GM18520 (cell line): ENCODE results near the gene REXO1.

Experiments
- ATAC-seq: cut with Tn5 transposase; IDR thresholded peaks from one replicate; pipeline ENCODE4 v1.9.1; 2021; ENCODE audit not compliant: unreplicated experiment

The REXO1 gene

DNA sequence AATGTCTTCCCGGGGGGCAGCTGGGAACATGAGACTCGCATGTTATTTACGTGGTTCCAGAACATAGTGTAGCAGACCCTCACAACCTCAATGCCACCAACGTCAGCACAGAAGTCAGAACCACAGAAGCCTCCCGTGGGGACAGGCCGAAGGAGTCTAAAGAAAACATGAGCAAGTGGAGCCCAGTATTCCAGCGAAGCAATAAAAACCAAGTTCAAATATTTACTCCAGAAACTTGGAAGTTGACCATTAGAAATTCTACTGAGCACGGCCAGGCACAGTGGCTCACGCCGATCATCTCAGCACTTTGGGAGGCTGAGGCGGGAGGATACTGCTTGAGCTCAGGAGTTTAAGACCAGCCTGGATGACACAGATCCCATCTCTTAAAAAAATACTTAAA lies 18.3 kb downstream of the REXO1 start:
- ATAC-seq: no peak

GRCh38 chr19:1828279-1829238 lies 19.7 kb downstream of the REXO1 start:
- no peak for ATAC-seq

DNA sequence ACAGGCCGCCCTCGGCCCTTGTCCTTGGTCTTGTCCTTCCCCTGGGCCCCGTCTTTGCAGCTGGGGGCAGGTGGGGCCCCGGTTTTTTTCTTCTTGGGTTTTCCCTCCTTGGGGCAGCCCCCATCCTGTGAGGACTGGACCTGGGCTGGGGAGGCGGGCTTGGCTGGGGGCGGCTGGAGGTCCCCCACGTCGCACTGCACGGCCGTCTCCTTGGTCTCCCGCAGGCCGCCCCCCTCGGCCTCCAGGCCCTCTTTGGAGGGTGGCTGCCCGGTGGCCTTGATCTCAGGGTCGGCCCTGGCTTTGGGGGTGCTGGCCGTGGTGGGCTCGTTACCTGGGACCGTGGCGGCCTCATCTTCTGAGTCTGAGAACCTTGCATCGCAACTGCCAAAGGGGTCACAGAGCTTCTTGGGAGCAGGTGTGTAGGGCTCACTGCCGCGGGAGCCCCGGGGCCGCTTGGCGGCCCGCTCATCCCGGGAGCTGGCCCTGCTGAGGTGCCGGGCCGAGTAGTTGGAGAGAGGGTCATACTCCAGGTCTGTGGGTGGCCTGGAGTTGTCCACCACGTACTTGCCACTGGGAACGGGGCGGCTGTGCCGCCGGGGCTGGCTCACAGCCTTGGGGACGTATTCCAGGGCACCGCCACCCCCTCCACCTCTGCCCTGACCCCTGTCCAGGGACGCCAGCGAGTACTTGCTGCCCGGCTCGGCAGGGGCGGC lies 20.6 kb downstream of the REXO1 start:
- no peak for ATAC-seq

DNA sequence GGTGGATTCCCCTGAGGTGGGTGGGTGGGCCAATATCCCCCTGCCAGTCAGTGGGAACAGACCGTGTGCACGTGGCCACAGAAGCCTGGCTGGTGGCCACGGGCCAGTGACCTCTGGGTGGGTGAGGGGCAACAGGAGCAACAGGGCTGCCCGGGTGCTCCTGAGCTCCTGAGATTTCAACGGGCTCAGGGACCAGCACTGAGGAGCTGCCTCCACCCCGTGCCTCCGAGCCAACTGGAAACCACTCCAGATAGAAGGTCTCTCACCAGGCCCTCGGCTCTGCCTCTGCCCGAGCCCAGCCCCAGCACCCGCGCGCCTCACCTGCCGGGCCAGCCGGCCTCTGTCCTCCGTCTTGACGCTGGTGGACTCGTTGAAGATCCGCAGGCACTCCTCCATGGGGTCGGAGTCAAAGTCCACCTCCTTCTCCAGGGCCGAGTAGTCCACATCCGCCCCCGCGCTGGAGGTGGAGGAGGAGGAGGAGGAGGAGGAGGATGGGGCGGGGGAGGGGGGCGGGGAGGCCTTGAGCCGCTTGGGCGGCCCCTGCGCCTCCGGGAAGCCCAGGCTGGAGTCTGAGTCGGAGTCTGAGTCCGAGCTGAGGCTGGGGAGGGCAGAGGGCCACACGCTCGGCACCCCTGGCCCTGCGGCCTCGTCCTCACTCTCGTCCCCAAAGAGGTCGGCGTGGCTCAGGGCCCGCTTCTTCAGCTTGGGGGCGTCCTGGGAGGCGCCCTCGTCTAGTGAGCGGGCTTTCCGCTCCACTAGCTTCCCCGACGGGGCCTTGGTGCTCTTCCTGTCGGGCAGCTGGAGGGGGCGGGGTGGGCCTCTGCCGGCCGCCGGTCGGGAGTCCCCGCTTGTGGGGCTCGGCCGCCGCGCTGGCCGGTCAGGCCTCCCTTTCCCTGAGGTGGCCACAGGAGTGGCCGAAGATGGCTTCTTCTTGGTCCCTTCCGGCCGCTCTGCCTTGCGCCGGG lies 21.4 kb downstream of the REXO1 start:
- no peak for ATAC-seq

DNA sequence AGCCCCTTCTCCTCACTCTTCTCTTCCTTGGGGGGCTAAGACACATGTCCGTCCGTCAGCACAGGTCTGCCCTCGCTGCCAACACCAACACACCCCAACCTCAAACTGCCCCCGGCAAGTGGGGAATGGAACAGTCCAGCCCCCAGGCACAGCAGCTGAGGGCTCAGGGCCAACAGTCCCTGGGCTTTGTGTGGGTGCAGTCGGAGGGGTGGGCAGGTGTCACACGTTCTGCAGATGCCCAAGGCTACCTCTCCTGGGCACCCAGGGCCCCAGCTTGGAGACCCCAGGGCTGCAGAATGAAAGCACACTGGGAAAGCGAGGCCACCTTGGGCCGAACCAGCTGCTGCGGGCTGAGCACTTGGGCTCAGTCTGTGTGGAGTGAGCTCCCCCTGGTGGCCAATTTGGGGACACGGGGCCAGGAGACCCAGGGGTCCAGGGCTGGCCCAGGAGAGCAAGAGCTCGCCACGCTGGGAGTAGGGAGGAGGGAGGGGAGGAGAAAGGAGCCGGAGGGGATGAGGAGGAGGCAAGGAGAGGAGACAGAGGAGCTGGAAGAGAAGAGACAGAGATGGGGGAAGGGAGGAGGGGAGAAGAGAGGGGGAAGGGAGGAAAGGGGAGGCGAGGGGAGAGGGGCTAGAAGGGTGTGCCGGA lies 22.2 kb downstream of the REXO1 start:
- no peak for ATAC-seq

- no peak for ATAC-seq
Measured at GRCh38 chr19:1824252-1824622, 24.0 kb downstream of the REXO1 start.

DNA sequence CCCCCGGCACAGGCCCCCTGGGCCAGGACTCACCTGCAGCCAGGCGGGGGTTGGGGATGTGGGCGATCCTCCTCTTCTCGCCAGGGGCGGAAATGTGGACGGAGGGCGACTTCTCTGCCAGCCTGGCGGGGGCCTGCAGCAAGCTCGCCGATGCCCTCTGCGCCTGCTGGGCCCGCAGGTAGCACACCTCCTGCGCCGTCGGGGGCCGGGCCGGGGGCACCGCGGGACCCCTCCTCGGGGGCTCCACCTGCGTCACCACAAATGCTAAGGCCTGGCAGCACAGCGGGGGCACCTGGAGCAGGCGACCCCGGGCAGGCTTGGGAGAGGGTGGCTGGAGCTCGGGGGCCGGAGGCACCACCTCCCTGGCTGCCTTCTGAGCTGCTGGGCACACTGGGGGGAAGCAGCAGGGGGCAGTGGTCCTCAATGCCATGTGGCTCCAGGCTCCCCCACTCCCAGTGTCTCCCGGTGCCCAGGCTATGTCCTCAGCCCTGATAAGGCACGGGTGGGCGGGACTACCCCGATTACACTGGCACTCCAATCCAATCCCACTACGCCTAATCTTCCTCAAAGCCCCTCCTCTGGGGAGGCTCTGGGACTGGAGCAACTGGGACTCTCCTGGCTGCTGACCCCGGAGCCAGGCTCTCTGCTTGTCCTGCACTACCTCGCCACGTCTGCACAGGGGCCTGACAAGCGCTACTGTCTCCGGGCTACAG lies 24.6 kb downstream of the REXO1 start:
- no peak for ATAC-seq

DNA sequence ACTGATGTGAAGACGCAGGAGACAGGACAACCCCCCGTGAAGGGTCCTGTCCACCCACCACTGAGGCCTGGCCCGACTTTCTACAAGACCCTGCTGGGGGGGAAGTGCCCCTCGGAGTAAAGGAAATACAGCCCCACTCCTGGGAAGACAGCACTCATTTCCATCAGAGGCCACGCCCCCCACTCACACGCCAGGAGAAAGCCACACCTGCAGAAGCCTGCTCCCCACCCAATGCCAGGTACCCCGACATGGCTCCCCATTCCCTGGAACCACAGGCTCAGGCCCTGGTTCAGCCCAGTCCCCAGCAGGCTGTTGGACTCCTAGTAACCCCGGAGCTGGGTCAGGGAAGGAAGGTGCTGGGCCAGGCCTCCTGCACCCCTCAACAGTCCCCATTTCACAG lies 25.3 kb downstream of the REXO1 start:
- ATAC-seq: no peak

GRCh38 chr19:1822210-1822609 lies 26.1 kb downstream of the REXO1 start:
- ATAC-seq: no peak

DNA sequence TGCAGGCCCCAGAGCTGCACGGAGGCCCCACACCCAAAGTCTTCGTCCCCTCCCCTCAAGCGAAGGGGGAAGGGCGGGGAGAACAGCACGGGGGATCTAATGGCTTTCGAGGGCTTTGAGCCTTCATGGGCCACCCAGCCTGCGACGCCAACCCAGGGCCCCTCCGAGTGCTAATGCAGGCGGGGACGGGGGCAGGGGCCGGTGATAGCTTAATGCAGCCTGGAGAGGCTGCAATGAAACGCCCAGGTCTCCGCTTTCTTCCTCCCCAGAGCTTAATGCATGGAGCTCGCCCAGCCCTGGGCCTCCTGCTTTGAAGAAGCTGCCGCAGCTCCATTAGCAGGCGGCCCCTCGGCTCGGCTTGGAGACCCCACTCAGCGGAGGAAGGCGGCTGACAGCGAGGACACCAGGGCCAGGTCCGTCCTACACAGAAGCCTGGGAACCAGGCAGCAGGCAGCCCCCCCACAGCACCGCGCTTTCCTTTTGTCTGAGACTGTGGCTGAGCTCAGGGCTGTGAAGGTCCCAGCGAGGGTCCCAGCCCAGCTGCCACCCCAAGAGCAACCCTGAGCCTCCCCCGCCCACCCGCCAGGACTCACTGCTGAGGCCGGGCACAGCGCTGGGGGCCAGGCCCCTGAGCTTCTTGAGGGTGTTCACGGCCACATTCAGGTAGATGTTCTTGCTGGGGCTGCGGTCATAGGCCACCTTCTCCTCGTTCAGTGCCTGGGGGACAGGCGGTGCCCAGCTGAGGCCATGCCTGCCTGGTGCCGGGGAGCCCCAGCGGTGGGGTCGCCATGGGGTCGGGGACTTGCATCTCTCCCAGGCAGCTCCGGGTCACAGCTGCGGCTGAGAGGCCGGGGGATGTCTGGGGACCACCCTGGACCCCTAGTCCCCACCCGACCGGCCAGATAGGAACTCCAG lies 28.7 kb downstream of the REXO1 start:
- ATAC-seq: no peak

DNA sequence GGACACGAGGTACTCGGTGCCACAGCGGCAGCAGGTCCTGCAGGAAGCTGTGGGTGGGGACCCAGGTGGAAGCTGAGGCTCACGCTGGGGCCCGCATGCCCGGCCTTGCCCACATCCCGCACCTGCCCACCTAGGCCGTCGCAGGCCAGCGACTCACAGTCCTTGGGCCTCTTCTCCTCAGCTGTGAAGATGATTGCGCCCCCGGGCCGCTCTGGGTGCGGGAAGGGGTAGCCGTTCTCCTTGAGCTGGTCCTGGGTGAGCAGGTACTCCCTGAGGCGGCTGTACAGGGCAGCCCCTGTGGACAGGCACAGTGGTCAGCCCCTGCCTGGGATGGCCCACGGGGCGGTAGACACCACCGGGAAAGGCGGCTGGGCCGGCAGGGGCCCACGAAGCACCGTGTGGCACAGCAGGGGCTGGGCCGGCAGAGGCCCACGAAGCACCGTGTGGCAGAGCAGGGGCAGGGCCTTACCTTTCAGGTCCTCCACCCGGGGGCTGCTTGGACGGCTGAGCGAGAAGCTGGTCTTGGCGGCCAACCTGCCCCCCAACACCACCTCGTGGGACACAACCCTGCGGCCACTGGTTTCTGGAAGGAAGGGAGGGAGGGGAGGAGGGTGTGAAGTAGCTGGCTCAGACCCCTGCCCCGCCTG lies 29.6 kb downstream of the REXO1 start:
- no peak for ATAC-seq

DNA sequence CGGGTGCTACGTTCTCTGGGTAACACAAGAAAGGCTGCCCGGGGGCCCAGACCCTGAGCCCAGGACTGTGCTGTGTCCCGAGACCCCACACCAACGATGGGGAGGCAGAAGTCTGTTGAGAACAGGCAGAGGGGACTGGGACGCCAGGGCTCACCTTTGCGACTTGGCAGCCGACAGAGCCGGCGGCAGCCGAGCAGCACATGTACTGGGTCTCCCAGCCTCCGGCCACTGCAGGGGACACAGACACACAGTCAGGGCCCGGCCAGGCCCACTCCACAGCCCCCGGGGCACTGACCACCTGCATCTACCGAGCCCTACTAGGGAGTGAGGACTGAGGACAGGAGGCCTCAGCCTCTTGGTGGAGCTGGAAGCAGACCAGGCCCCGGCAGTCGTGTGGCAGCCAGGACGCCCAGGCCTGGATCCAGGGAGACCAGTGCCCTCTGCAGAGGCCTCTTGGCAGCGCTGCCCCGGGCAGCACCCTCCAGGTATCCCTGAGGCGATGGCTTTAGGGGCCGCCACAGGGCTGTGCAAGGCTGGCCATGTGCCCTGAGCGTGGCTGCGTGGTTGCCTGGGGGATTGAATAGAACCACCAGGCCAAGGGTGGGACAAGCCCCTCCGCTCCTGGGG lies 30.6 kb downstream of the REXO1 start:
- ATAC-seq: no peak

DNA sequence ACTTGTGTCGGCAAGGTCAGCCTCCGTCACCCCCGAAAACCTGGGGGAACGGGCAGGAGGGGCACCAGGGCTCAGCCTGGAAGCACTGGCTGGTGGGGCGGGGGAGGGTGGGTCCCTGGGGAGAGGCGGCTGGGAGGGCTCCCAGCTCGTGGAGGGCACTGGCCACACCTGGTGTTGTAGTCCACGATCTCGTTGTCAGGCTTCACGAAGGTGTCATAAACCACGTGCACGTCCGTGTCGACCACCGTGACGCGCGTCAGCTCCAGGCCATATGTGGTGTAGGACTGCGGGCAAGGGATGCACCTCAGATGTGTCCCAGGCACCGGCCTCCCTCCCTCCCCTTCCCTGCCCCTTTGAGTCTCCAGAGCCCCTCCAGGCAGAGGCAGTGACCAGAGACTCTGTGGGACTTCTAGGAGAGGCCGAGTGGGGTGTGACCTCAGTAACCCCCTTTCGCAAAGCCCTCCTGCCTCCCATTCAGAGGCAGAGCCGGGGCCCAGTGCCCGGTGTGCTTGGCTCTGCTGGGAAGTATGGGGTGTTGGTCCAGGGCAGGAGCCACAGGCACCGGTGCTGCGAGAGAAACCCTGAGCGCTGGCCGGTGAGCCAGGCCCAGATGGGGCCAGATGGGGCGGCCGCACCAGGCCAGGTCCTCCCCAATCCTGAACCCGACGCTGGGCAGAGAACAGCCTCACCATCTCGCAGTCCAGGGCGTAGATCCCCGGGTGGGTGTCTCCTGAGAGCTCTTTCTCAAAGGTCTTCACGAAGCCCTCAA lies 31.6 kb downstream of the REXO1 start:
- no peak for ATAC-seq

DNA sequence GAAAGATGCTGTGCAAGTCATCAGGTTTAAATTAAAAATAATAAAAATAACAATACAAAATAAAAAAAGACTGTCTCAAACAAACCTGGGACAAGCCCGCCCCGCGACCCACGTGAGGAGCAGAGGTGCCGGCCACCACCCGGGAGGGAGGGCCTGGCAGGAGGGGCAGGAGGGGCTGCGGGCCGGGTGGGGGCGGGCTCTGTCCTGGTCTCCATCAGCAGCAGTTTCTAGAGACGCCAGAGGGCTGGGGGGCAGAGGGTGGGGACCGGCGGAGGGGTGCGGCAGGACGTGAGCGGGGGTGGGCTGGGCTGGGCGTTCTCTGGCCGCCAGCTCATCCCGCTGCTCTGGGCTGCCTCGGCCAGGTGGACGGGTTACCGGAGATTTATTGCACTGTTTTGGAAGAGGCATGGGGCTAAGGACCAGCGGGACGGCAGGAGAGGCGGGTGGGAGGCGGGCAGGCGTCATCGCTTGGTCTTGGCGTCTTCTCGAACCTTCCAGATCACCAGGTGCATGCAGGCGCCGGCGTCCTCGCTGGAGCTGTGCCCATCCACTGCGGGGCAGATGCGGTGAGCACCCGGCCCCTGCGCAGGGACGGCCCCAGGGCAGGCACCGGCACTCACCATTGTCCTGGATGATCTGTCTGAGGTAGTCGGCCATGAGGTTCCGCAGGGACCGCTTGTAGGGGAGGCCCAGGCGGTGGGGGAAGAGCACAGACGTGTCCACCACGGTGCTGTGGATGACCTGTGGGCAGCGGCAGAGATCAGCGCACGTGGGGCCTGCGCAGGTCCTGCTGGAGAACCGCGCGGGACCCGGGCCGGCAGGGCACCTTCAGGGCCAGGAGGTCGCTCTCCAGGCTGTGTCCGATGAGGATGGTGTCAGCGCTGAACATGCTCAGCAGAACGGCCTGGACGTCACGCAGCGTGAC lies 32.4 kb downstream of the REXO1 start:
- no peak for ATAC-seq

GRCh38 chr19:1814833-1815604 lies 33.3 kb downstream of the REXO1 start:
- ATAC-seq: no peak
